PFSK-1 (cell line): Measurements from ENCODE around the gene FAM184B.

Experiments
- POLR2AphosphoS5 ChIP-seq: IDR thresholded peaks from 2 replicates; pipeline ENCODE4 v1.6.1; 2012; ENCODE audit warnings: low read depth, mild to moderate bottlenecking, control low read depth, low read length, moderate library complexity
- SIN3A ChIP-seq: IDR thresholded peaks from 2 replicates; pipeline ENCODE4 v1.6.1; 2012; ENCODE audit warnings: mild to moderate bottlenecking, low read length, moderate library complexity, borderline replicate concordance; ENCODE audit not compliant: insufficient read depth

DNA sequence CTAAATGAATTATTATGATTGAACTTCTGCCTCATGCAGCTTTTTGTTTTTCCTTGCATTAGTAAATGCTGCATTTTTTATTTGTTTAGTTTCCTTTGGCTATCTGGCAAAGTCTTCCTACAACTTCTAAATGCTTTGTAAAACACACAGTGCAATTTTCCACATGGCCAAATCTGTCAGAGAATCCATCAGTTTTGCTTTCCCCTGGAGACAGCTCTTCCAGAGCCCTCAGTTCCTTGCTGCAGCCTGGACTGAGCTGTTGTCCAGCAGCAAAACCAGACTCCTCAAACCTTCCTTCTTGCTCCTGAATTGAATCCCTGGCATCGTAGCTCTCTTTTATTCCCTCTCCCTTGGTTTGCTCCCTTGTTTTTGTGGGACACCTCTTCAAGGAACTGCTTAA, 124.3 kb downstream of the FAM184B start:
- no peak for TF ChIP-seq POLR2AphosphoS5
- TF ChIP-seq SIN3A, result no peak
